Measurements from ENCODE around the gene TMEM131.

- TF ChIP-seq POLR2A (IDR thresholded peaks at IDR 0.05) (no peak), CTCF (IDR thresholded peaks at IDR 0.05) (no peak)
Measured at GRCh38 chr2:97848306-97848705, 147.4 kb downstream of the TMEM131 start.
